K562 (cell line): Measurements from ENCODE around the gene TIFAB. TPM values are rescaled to one million over a fixed set of nuclear protein-coding genes. Genes with fewer than 3 reads are reported as not detected.

Source experiments
- BCL6 ChIP-seq: fragments of 250-450 bp; sonication (Bioruptor Pico); IDR thresholded peaks from 2 replicates; pipeline ENCODE4 v1.4.0; 2020
- CEBPB ChIP-seq: fragments of 450-650 bp; IDR thresholded peaks from 2 replicates; pipeline ENCODE4 v1.6.1; 2016; ENCODE audit warnings: missing genetic modification characterization, missing compliant biosample characterization
- EP400 ChIP-seq: fragments of 450-650 bp; IDR thresholded peaks from 2 replicates; pipeline ENCODE4 v1.6.1; 2017; ENCODE audit warnings: antibody characterized with exemption, mild to moderate bottlenecking, moderate library complexity
- ETV1 ChIP-seq: fragments of 450-650 bp; conservative IDR thresholded peaks from 2 replicates; pipeline ENCODE4 v1.6.1; 2016; ENCODE audit warnings: missing genetic modification characterization, control low read depth, low read depth, missing compliant biosample characterization
- FOXK2 ChIP-seq, 2 experiments: fragments of 450-650 bp; IDR thresholded peaks in 1 of 2; conservative IDR thresholded peaks in 1 of 2; 2 replicates each; pipeline ENCODE4 v1.6.1; 2016; ENCODE audit warnings: low read depth in 2 of 2, mild to moderate bottlenecking in 1 of 2
- KDM1A ChIP-seq, 2 experiments: fragments of 450-650 bp; IDR thresholded peaks; 2 replicates each; pipeline ENCODE4 v1.6.1; 2016; ENCODE audit warnings: mild to moderate bottlenecking in 2 of 2
- MYC ChIP-seq, 2 experiments: fragments of 250-450 bp in 1 of 2; sonication (Bioruptor Pico) in 1 of 2; IDR thresholded peaks; 2 replicates each; pipeline versions ENCODE4 v1.5.1 to v1.6.1; 2012 to 2021; ENCODE audit warnings: low read depth in 2 of 2, borderline replicate concordance in 1 of 2, improper control_type of control experiment in 1 of 2, low read length in 1 of 2, mild to moderate bottlenecking in 1 of 2, moderate library complexity in 1 of 2
- NCOA1 ChIP-seq: fragments of 450-650 bp; IDR thresholded peaks from 2 replicates; pipeline ENCODE4 v1.6.1; 2016; ENCODE audit warnings: low read depth
- NFIX ChIP-seq: fragments of 250-450 bp; sonication (Bioruptor Pico); IDR thresholded peaks from 2 replicates; pipeline ENCODE4 v1.4.0; 2020; ENCODE audit warnings: low read depth, mild to moderate bottlenecking, moderate library complexity
- STAT5B ChIP-seq: fragments of 250-450 bp; sonication (Bioruptor Pico); IDR thresholded peaks from 2 replicates; pipeline ENCODE4 v1.8.0; 2021; ENCODE audit warnings: mild to moderate bottlenecking, inconsistent platforms
- TEAD4 ChIP-seq, 2 experiments: sonication (generic) in 1 of 2; formaldehyde crosslinking in 1 of 2; IDR thresholded peaks; 2 replicates each; pipeline versions ENCODE4 v1.6.1 to v1.8.0; 2012 to 2022; ENCODE audit warnings: borderline replicate concordance in 1 of 2, inconsistent platforms in 1 of 2, low read length in 1 of 2, mild to moderate bottlenecking in 1 of 2, missing genetic modification reagents in 1 of 2
- ZNF24 ChIP-seq: fragments of 450-650 bp; IDR thresholded peaks from 2 replicates; pipeline ENCODE4 v1.6.1; 2016
- ZNF561 ChIP-seq: fragments of 450-650 bp; formaldehyde crosslinking; conservative IDR thresholded peaks from 2 replicates; pipeline ENCODE4 v1.4.0; 2020; ENCODE audit warnings: mild to moderate bottlenecking, moderate library complexity
- polyA plus RNA-seq, 8 experiments: library from polyadenylated mRNA; depleted of rRNA in 4 of 8; stranded (reverse) in 5 of 8; unstranded in 3 of 8; fragments of >200 nt; fragmentation: Nextera tagmentation in 2 of 8; fragmentation: Illumina TruSeq in 1 of 8; extraction: Ambion mirVana in 2 of 8; extraction: Trizol in 1 of 8; gene quantifications; 2 replicates each; pipeline versions ENCODE4 v1.2.1 to v1.2.3, GENCODE V29; 2011 to 2014; ENCODE audit warnings: inconsistent platforms in 1 of 8, missing spikeins in 1 of 8
- total RNA-seq, 7 experiments: library from RNA; depleted of rRNA in 6 of 7; stranded (reverse); fragments of >200 nt in 6 of 7; fragmentation: Illumina TruSeq in 2 of 7; extraction: Trizol in 2 of 7; gene quantifications; 2 replicates each; pipeline versions ENCODE4 v1.2.1 to v1.2.3, GENCODE V29; 2011 to 2021; ENCODE audit warnings: low replicate concordance in 1 of 7
- TF ChIP-seq, protein P1 (sequence below): sonication (generic); formaldehyde crosslinking; IDR thresholded peaks from 2 replicates; pipeline ENCODE4 v1.8.0; 2022; ENCODE audit warnings: mild to moderate bottlenecking, missing genetic modification reagents
- TF ChIP-seq, protein P2 (sequence below): fragments of 250-450 bp; sonication (Bioruptor Pico); IDR thresholded peaks from 2 replicates; pipeline ENCODE4 v1.4.0; 2020; ENCODE audit warnings: borderline replicate concordance
- TF ChIP-seq, protein P3 (sequence below): sonication (generic); formaldehyde crosslinking; IDR thresholded peaks from 2 replicates; pipeline ENCODE4 v1.8.1; 2023; ENCODE audit warnings: missing genetic modification reagents, mild to moderate bottlenecking, borderline replicate concordance
- TF ChIP-seq, protein P4 (sequence below), 2 experiments: IDR thresholded peaks; 2 replicates each; pipeline ENCODE4 v1.6.1; 2012; ENCODE audit warnings: improper control_type of control experiment in 2 of 2, low read depth in 2 of 2, low read length in 2 of 2, borderline replicate concordance in 1 of 2

TIFAB gene
- total and polyA plus RNA-seq, 9 of the 15 experiments (the other 6 are each of a cell fraction or from before 2014, with no cell fraction given): not detected

DNA sequence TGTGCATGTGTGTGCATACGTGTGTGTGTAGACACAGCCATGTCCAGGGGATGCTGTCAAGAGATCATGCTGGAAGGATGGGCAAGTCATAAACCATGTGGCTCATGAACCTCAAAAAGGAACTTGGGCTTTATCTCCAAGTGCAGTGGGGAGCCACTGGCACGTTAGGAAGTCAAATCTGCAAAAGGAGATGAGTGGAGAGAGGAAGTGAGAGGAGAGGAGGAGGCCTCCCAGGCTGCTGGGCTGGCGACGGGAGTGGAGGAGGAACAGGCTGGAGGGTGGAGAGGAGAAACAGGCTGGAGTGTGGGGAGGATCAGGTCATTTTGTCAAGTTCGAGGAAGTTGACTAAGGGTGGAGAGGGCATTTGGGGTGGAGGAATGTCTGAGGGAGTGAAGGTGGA is 29.2 kb upstream of the TIFAB start (continued):
- TF ChIP-seq, protein P1, sequence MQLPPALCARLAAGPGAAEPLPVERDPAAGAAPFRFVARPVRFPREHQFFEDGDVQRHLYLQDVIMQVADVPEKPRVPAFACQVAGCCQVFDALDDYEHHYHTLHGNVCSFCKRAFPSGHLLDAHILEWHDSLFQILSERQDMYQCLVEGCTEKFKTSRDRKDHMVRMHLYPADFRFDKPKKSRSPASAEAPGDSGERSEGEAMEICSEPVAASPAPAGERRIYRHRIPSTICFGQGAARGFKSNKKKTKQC (CRISPR knock-in tag): no peak
- TF ChIP-seq CEBPB: no peak
- no peak for TF ChIP-seq ZNF561 (CRISPR knock-in tag)
- TF ChIP-seq, protein P2, sequence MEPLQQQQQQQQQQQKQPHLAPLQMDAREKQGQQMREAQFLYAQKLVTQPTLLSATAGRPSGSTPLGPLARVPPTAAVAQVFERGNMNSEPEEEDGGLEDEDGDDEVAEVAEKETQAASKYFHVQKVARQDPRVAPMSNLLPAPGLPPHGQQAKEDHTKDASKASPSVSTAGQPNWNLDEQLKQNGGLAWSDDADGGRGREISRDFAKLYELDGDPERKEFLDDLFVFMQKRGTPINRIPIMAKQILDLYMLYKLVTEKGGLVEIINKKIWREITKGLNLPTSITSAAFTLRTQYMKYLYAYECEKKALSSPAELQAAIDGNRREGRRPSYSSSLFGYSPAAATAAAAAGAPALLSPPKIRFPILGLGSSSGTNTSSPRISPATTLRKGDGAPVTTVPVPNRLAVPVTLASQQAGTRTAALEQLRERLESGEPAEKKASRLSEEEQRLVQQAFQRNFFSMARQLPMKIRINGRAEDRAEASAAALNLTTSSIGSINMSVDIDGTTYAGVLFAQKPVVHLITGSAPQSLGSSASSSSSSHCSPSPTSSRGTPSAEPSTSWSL (CRISPR knock-in tag): no peak
- peak; percentile 76 for TF ChIP-seq TEAD4 (IDR thresholded peaks at IDR 0.05; ENCODE audit: low read length)
- no peak for TF ChIP-seq TEAD4 (CRISPR knock-in tag; IDR thresholded peaks at IDR 0.05; ENCODE audit: borderline replicate concordance)
- TF ChIP-seq EP400: peak; percentile 32; the same call in 1 of the 2 replicates
- TF ChIP-seq ZNF24: no peak
- TF ChIP-seq KDM1A (IDR thresholded peaks at IDR 0.05): 0 out of 4 replicates have a peak, but pooled peaks have one; percentile 18 to 44
- no peak for TF ChIP-seq NFIX (CRISPR knock-in tag)
- peak; percentile 64 for TF ChIP-seq MYC (IDR thresholded peaks at IDR 0.05; ENCODE audit: low read depth, low read length)
- TF ChIP-seq MYC (CRISPR knock-in tag; IDR thresholded peaks at IDR 0.05; ENCODE audit: borderline replicate concordance, low read depth): no peak
- TF ChIP-seq BCL6 (CRISPR knock-in tag): no peak
- 0 out of 2 replicates have a peak, but pooled peaks have one; percentile 18 for TF ChIP-seq ETV1
- TF ChIP-seq, protein P3, sequence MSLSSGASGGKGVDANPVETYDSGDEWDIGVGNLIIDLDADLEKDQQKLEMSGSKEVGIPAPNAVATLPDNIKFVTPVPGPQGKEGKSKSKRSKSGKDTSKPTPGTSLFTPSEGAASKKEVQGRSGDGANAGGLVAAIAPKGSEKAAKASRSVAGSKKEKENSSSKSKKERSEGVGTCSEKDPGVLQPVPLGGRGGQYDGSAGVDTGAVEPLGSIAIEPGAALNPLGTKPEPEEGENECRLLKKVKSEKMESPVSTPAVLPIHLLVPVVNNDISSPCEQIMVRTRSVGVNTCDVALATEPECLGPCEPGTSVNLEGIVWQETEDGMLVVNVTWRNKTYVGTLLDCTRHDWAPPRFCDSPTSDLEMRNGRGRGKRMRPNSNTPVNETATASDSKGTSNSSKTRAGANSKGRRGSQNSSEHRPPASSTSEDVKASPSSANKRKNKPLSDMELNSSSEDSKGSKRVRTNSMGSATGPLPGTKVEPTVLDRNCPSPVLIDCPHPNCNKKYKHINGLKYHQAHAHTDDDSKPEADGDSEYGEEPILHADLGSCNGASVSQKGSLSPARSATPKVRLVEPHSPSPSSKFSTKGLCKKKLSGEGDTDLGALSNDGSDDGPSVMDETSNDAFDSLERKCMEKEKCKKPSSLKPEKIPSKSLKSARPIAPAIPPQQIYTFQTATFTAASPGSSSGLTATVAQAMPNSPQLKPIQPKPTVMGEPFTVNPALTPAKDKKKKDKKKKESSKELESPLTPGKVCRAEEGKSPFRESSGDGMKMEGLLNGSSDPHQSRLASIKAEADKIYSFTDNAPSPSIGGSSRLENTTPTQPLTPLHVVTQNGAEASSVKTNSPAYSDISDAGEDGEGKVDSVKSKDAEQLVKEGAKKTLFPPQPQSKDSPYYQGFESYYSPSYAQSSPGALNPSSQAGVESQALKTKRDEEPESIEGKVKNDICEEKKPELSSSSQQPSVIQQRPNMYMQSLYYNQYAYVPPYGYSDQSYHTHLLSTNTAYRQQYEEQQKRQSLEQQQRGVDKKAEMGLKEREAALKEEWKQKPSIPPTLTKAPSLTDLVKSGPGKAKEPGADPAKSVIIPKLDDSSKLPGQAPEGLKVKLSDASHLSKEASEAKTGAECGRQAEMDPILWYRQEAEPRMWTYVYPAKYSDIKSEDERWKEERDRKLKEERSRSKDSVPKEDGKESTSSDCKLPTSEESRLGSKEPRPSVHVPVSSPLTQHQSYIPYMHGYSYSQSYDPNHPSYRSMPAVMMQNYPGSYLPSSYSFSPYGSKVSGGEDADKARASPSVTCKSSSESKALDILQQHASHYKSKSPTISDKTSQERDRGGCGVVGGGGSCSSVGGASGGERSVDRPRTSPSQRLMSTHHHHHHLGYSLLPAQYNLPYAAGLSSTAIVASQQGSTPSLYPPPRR (CRISPR knock-in tag): no peak
- no peak for TF ChIP-seq STAT5B (CRISPR knock-in tag)
- TF ChIP-seq, protein P4, sequence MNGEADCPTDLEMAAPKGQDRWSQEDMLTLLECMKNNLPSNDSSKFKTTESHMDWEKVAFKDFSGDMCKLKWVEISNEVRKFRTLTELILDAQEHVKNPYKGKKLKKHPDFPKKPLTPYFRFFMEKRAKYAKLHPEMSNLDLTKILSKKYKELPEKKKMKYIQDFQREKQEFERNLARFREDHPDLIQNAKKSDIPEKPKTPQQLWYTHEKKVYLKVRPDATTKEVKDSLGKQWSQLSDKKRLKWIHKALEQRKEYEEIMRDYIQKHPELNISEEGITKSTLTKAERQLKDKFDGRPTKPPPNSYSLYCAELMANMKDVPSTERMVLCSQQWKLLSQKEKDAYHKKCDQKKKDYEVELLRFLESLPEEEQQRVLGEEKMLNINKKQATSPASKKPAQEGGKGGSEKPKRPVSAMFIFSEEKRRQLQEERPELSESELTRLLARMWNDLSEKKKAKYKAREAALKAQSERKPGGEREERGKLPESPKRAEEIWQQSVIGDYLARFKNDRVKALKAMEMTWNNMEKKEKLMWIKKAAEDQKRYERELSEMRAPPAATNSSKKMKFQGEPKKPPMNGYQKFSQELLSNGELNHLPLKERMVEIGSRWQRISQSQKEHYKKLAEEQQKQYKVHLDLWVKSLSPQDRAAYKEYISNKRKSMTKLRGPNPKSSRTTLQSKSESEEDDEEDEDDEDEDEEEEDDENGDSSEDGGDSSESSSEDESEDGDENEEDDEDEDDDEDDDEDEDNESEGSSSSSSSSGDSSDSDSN (IDR thresholded peaks at IDR 0.05; ENCODE audit: borderline replicate concordance in 1 of 2, low read depth in 2 of 2, low read length in 2 of 2): 0 out of 4 replicates have a peak, but pooled peaks of 1 of the 2 experiments have one; percentile 62
- peak; percentile 50; the same call in 1 of the 2 replicates for TF ChIP-seq NCOA1
- TF ChIP-seq FOXK2 (conservative IDR thresholded peaks at IDR 0.05 in 1 of 2, IDR thresholded peaks at IDR 0.05 in 1 of 2; ENCODE audit: low read depth in 2 of 2): 0 out of 4 replicates have a peak, but pooled peaks of 1 of the 2 experiments have one; percentile 13
